Effector memory CD4-positive, alpha-beta T cell (primary cell): Measurements from ENCODE around the gene RNF7.
A peak's percentile ranks its signal among the peaks of the same experiment; 100 is the strongest.

Experiments
- DNase-seq, 3 donors: peaks; one replicate each; pipeline ENCODE4 v3.0.0-alpha.2; 2020
- H3K27ac ChIP-seq: 2 replicates; pipeline ENCODE4 v1.7.0; 2013; ENCODE audit warnings: mild to moderate bottlenecking, low read length, moderate library complexity; ENCODE audit not compliant: insufficient read depth, poor library complexity, severe bottlenecking
- H3K27me3 ChIP-seq: replicated peaks from 2 replicates; pipeline ENCODE4 v1.7.0; 2013; ENCODE audit warnings: mild to moderate bottlenecking, low read length; ENCODE audit not compliant: insufficient read depth, control insufficient read depth, poor library complexity, severe bottlenecking
- H3K36me3 ChIP-seq: 2 replicates; pipeline ENCODE4 v1.7.0; 2013; ENCODE audit warnings: mild to moderate bottlenecking, low read length, moderate library complexity; ENCODE audit not compliant: control insufficient read depth, insufficient read depth
- H3K4me1 ChIP-seq: 2 replicates; pipeline ENCODE4 v1.7.0; 2013; ENCODE audit warnings: low read length, mild to moderate bottlenecking; ENCODE audit not compliant: control insufficient read depth, insufficient read depth, poor library complexity, severe bottlenecking
- H3K4me3 ChIP-seq: 2 replicates; pipeline ENCODE4 v1.7.0; 2013; ENCODE audit warnings: low read length, low read depth, mild to moderate bottlenecking; ENCODE audit not compliant: insufficient read depth, poor library complexity, severe bottlenecking
- H3K9me3 ChIP-seq: 2 replicates; pipeline ENCODE4 v1.7.0; 2013; ENCODE audit warnings: mild to moderate bottlenecking, low read length, moderate library complexity; ENCODE audit not compliant: control insufficient read depth

RNF7 gene

GRCh38 chr3:141789281-141789680, 51.2 kb downstream of the RNF7 start:
- no peaks in the 10 kb centered on the region for H3K36me3 ChIP-seq
- DNase-seq, result no peak
- no peaks in the 10 kb centered on the region for H3K4me1 ChIP-seq
- H3K27me3 ChIP-seq, result no peaks in the 10 kb centered on the region
- H3K4me3 ChIP-seq, result no peak overlapping the region
- no peaks in the 10 kb centered on the region for H3K9me3 ChIP-seq
- H3K27ac ChIP-seq, result no peak overlapping the region

GRCh38 chr3:141790171-141790570, 52.1 kb downstream of the RNF7 start:
- H3K36me3 ChIP-seq, result no peaks in the 10 kb centered on the region
- no peak overlapping the region for H3K4me3 ChIP-seq
- no peak for DNase-seq
- no peaks in the 10 kb centered on the region for H3K9me3 ChIP-seq
- H3K27me3 ChIP-seq, result no peaks in the 10 kb centered on the region
- H3K4me1 ChIP-seq, result no peaks in the 10 kb centered on the region
- no peak overlapping the region for H3K27ac ChIP-seq

- peaks cover 22% of the 10 kb centered on the region for H3K4me1 ChIP-seq
- no peaks in the 10 kb centered on the region for H3K9me3 ChIP-seq
- H3K27me3 ChIP-seq, result no peaks in the 10 kb centered on the region
- H3K27ac ChIP-seq, result no peak overlapping the region
- no peak for DNase-seq
- H3K36me3 ChIP-seq, result no peaks in the 10 kb centered on the region
- no peak overlapping the region for H3K4me3 ChIP-seq
Measured at GRCh38 chr3:141792495-141792894, 54.4 kb downstream of the RNF7 start.

GRCh38 chr3:141793476-141794260, 55.6 kb downstream of the RNF7 start:
- Histone ChIP-seq H3K4me1 (peaks cover 34% of the 10 kb centered on the region), H3K36me3 (no peaks in the 10 kb centered on the region), H3K4me3 (no peak overlapping the region), H3K9me3 (no peaks in the 10 kb centered on the region), H3K27me3 (no peaks in the 10 kb centered on the region), H3K27ac (no peak overlapping the region)
- DNase-seq, result no peak

- no peaks in the 10 kb centered on the region for H3K9me3 ChIP-seq
- H3K4me3 ChIP-seq, result no peak overlapping the region
- H3K36me3 ChIP-seq, result no peaks in the 10 kb centered on the region
- H3K27ac ChIP-seq, result no peak overlapping the region
- H3K27me3 ChIP-seq, result no peaks in the 10 kb centered on the region
- no peak for DNase-seq
- H3K4me1 ChIP-seq, result peaks cover 36% of the 10 kb centered on the region
Measured at GRCh38 chr3:141795276-141795675, 57.2 kb downstream of the RNF7 start.

GRCh38 chr3:141795741-141796080, 57.6 kb downstream of the RNF7 start:
- Histone ChIP-seq H3K9me3 (no peaks in the 10 kb centered on the region), H3K4me3 (no peak overlapping the region), H3K27ac (peak overlapping the region; percentile 81), H3K36me3 (no peaks in the 10 kb centered on the region), H3K4me1 (peaks cover 36% of the 10 kb centered on the region), H3K27me3 (no peaks in the 10 kb centered on the region)
- no peak for DNase-seq

GRCh38 chr3:141796081-141796888, 58.2 kb downstream of the RNF7 start:
- H3K9me3 ChIP-seq, result no peaks in the 10 kb centered on the region
- H3K4me1 ChIP-seq, result peaks cover 36% of the 10 kb centered on the region
- no peaks in the 10 kb centered on the region for H3K36me3 ChIP-seq
- H3K27me3 ChIP-seq, result no peaks in the 10 kb centered on the region
- peak overlapping the region; percentile 59 for H3K4me3 ChIP-seq
- peak; percentile 28 to 40 (median 29) for DNase-seq
- H3K27ac ChIP-seq, result peak overlapping the region; percentile 81
